Right ventricle myocardium inferior (tissue), 1 donor: ENCODE data around the gene PRKCE. TPM values are rescaled to one million over a fixed set of nuclear protein-coding genes. Genes with fewer than 3 reads are reported as not detected.

Experiments
- ATAC-seq: fragments of 200-7000 bp; cut with Tn5 transposase; one replicate; pipeline ENCODE4 v1.9.1; 2020; ENCODE audit warnings: mild to moderate bottlenecking, moderate library complexity
- DNase-seq: peaks from one replicate; pipeline ENCODE4 v3.0.0; 2021; ENCODE audit errors: missing footprints
- intact Hi-C: fragments of 100-400 bp; cut with DNase I; formaldehyde crosslinking; loops from one replicate; pipeline ENCODE4 v1.11.0; 2022
- total RNA-seq: library from RNA; stranded (reverse); fragmentation: NEBNext Ultra II Directional; extraction: Animal tissue kit (Norgen Biotek cat#: 25700); gene quantifications from one replicate; pipeline ENCODE4 v1.2.1, GENCODE V29; 2021
- donor health status: DM: no; HTN: yes; CAD: no; lungs with severe emphysema.

PRKCE gene
- total RNA-seq, 1 donor from 2014 or later, result 17.8 TPM

DNA sequence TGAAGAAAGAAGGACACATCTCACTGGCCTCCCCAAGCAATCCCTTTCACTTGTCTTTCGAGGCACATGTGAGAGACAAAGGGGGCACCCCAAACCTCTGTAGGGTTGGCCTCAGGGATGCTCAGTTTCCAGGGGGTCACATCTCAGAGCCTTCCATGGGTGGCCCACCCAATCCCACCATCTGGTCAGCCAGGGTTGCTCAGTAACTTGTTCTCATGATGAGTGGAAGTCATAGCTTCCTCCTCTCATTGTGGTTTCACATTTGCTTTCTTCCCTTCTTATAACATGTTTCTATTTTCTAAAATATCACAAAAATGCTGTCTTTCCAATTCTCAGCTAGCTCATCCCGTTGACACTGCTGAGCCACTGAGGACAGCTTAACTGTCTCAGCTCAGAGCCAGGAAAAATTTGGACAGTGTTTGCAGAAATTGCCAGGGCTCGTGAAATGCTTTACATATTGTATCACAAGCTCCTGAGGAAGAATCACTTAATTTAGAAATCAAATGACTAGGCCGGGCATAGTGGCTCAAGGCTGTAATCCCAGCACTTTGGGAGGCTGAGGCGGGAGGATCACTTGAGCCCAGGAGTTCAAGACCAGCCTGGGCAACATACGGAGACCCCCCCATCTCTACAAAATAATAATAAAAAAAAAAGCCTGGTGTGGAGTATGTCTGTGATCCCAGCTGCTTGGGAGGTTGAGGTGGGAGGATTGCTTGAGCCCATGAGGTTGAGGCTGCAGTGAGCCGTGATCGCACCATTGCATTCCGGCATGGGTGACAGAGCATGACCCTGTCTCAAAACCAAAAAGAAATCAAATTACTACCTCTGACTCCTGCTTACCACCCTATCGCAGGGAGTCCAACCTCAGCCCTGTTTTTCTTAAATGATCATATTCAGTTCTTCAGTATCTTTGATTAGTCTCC, 129.3 kb downstream of the PRKCE start:
- intact Hi-C loops, result no loop called here
- DNase-seq (no peak), ATAC-seq (no peak)

DNA sequence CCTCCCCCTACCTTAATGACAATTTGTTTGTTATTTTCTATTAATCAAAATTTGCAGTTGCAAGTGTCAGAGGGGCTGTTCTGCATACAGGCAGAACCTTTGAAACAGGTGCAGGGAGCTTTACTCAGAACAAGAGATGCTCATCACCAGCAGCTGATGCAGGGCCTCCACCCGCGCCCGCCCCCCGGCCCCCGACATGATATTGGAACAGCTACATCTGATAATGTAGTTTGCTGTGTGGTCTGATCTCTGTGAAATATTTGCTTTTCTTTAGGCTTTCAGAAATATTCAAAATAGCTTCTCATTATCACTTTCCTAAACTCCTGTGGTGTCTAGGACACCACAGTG, 130.0 kb downstream of the PRKCE start:
- no peak for ATAC-seq
- intact Hi-C loops, result no loop called here

DNA sequence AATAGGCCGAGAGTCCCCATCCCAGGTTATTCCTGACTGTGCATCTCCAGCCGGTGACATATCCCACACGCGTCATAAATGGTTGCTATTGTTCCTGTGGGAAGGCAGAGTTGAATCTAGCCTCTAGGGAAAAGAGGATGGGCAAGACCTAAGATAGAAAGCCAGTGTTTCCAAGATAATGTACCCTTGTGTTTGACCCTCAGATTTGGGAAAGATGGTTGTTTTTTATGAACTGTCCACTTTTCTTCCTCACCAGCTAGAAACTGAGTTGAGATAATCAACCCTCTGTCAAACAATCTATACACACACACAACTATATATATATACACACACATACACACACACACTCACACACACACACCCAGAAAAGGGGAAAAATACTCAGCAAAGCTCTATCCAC, 131.0 kb downstream of the PRKCE start:
- intact Hi-C loops, result no loop called here
- ATAC-seq, result no peak
- no peak for DNase-seq

More for the DNA sequence above, 130.0 kb downstream of the PRKCE start:
- no peak for DNase-seq

DNA sequence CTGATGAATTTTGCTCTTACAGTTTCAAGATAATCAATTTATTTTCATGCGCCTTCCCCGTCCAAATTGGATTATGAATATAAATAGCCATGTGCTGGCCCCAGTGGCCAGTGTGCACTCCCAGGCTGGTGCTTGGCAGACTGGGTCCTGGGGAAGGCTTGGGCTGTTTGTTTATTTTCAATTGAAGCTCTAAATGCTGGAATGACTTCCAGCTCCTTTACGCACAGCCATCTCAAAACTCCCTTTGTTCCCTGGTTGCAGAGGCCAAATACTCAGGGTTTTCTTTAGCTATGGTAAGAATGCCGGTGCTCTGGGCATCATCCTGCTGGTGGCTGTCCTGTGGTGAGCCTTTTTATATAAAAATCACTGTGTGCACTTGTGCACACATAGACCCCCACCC, 131.5 kb downstream of the PRKCE start:
- no peak for DNase-seq
- ATAC-seq, result no peak
- intact Hi-C loops, result no loop called here

DNA sequence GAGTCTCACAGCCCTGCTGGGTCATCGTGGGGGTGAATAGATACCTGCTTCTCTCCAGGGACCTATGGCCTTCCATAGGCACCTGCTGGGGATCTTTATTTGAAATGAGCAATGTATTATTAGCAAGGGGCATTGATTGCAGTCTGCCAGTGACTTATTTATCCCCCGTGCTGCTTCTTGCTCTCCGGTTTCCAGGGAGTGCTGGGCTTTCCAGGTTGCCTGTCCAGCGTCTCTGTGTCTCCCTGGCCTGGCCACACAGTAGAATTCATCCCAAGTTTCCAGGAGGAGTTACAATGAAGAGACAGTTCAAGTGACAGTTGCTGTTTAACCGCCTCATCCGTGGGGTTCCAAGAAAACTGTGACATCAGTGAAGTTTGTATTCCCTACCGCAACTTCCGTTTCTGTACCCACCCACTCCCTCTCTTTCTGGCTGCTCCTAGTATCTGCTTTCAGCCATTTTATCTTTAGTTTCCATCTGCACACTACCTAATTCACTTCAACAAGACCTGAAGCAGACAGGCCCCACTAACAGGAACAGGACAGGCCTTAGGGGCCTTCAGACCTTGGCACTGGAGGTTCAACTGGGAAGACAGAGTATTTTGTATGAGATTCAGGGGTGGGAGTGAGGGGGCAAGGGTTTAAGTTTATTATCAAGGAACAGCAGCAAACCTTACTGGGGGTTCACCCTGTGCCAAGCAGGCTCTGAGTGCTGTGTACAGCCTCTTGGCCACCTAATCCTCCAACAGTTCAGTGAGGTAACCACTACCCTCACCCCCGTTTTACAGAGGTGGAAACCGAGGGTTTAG, 134.8 kb downstream of the PRKCE start:
- intact Hi-C loops, result no loop called here
- no peak for DNase-seq
- ATAC-seq, result no peak

DNA sequence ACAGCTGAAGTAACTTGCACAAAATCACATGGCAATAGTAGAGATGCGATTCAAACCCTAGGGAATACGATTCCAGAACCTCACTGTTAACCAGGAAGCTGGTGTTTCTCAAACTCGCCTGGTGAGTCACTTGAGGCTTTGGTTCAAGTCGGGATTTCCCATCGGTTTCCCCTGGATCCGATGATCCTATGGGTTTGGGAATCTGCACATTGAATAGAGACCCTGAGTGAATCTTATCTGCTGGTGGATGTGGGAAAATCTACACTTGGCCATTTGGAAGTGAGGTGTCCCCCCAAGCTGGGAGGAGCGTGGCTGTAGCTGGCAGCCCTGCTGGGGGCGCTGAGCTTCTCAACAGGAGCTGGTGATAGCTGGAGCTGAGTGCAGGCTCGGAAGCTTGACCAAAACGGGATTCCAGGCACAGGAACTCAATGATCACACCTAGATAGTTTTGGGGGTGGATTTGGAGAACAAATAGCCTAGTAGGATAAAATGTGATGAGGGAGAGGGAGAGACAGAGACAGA, 135.4 kb downstream of the PRKCE start:
- DNase-seq (no peak), ATAC-seq (no peak)
- intact Hi-C loops, result no loop called here

DNA sequence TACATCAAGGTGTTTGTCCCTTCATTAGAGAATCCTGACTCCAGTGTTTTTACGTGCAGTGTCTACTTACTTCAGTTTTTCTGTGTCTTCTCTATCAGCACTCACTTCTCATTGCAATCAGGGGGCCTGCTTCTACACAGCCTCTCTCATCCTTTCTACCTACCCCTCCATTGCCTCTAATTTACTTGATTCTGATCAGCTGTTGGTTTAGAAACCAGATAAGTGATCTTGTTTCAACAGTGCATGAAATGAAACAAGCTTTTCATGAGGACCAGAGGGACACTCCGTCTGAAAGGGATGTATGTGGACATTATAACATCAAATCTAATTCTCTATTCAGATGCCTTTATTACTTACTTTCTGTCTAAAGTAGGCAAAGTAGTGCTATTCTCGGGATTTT, 136.9 kb downstream of the PRKCE start:
- intact Hi-C loops, result no loop called here
- no peak for DNase-seq
- ATAC-seq, result no peak

DNA sequence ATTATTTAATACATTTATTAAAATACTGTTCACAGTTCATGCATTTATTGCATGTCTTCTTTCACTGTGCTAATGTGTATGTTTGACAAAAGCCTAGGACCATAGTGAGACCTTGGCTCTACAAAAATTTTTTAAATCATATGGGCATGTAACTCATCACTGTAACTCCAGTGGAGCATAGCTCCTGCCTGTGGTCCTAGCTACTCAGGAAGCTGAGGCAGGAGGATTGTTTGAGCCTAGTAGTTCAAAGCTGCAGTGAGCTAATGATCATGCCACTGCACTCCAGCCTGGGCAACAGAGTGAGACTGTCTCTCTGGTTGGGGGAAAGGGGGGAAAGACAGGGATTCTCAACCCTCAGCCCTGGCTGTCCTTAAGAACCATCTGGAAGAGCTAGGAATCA, 137.8 kb downstream of the PRKCE start:
- no peak for ATAC-seq
- intact Hi-C loops, result no loop called here
- DNase-seq, result no peak

DNA sequence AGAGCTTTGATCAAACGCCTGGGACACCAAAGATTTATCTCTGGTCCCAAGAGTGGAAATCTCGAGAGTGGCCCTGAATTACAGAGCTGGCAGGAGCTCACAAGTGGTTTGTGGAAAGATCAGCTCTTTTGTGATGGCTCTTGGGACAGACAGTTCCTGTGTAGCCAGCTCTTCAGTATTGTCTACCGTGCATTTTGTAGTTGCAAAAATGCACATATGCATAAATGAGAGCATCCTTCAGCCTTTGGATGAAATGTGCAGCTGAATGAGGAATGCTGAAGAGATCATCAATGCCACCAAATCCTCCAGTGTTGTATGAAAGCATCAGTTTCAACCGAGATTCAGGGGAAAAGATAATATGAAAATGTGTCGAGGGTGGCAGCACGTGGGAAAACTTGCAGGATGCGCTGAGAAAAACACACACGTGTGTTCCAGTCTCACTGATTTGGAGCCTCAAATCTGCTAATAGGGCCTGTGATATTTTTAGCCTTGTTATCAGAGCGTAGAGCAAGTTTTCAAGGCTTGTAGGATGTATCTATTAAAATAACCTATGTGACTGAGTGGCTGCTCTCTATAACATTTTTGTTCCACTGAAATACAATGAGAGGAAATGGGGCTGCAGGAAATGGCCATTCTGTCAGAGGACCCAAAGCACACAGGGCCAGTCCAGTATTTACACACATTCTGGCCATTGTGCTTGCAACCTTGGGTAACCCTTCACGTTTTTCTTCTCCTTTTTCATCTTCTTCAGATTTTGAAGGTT, 138.7 kb downstream of the PRKCE start:
- intact Hi-C loops, result no loop called here
- ATAC-seq (no peak), DNase-seq (no peak)

DNA sequence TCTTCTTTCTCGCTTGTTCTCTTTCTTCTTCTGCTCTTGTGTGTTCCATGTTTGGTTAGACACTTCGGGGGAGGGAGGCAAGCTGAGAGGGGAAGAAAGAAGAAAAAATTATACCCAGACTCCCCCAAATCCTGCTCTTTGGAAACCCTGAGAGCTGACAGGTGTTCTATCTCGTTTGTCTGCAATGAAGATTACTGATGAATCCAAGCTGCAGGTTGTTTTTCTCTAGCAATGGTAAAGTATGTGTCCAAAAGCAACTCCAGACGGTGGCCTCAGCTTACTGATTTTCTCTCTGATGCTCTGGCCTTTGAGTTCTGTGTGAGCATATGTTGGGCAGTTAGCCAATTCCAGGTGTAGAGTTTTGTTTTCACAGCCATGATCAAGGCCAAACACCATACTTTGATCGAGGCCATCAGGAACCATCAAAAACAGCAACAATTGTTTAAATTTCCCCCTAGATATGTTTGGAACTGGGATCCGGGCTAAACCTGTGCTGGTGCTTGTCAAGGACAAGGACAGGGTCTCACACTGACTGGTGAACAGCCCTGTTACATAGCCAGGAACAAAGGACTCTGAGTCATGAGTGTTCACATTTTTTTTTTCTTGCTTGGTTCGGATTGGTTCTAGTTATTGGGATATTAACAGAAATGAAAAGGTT, 142.0 kb downstream of the PRKCE start:
- no peak for ATAC-seq
- intact Hi-C loops, result no loop called here

DNA sequence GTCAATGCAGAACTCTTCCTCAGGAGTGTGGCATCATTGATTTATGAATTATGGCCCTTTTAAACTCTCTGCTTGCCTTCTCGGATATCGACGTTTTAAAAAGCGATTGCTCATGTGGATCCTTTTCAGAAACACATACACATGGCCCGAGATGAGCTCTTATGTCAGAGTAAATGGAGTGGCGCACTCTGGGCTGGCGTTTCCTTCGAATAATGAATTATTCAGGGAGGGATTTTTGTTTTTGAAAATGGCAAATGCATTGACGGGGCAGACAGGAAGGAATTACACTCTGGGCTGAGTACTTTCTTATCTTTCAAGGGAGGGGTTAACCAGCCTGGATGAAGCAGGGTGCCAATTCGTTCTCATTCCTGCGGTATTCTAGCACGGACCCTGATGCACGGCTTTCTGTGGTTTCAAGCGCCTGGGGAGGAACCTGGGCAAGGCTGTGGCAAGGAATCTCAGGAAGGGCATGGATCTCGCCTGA, 142.7 kb downstream of the PRKCE start:
- intact Hi-C loops, result no loop called here
- DNase-seq (no peak), ATAC-seq (no peak)

More for the DNA sequence above, 142.0 kb downstream of the PRKCE start:
- no peak for DNase-seq

DNA sequence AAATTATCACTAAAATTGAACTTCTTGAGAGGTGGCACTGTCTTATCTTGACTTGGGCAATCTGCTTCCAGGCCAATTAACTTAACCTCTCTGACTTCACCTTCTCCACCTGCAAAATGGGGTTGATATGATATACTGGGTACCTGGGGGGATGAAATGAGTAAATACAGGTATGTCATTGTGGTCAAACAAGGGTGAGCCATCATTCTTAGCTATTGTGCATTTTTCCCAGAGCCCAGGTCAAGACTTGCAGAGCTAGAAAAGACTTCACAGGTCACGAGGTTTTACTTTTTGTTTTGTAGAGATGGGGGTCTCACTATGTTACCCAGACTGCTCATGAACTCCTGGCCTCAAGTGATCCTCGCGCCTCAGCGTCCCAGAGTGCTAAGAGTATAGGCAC, 145.0 kb downstream of the PRKCE start:
- no peak for DNase-seq
- ATAC-seq, result no peak

DNA sequence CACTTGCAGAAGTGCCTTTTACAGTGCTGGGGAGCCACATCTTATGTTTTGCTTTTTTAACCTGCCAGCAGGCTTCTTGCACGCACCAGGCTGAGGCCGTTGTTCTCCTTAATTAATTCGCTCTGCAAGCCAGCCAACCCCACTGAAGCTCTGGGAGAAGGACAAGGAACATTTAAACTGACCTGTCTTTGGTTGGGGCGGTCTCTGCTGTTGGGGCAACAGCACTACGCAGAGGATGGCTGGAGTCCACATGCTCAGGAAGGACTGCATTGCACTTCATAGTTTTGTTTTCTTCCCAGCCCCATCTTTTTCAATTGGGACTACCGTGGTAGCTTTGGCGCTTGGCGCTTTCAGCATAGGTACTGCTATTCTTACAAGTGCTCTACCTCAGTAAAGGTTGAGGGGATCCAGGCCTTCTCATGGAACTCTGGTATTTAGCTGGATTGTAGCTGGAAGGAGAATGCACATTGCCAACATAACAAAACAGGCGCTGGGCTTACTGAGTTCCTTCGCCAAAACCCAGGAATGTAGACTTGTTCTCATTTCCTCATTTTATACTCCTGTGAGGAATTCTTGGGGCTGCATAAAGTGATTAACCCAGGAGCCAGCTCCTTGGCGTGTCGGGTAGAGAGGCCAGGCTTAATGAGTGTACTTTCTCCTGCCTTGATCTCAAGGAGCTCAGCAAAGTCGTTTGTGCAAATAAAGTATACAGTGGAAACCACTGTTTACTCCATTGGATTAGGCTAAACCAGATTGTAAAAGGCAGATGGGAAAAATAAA, 146.2 kb downstream of the PRKCE start:
- ATAC-seq, result no peak
- intact Hi-C loops, result no loop called here

More for the DNA sequence above, 145.0 kb downstream of the PRKCE start:
- intact Hi-C loops, result no loop called here

DNA sequence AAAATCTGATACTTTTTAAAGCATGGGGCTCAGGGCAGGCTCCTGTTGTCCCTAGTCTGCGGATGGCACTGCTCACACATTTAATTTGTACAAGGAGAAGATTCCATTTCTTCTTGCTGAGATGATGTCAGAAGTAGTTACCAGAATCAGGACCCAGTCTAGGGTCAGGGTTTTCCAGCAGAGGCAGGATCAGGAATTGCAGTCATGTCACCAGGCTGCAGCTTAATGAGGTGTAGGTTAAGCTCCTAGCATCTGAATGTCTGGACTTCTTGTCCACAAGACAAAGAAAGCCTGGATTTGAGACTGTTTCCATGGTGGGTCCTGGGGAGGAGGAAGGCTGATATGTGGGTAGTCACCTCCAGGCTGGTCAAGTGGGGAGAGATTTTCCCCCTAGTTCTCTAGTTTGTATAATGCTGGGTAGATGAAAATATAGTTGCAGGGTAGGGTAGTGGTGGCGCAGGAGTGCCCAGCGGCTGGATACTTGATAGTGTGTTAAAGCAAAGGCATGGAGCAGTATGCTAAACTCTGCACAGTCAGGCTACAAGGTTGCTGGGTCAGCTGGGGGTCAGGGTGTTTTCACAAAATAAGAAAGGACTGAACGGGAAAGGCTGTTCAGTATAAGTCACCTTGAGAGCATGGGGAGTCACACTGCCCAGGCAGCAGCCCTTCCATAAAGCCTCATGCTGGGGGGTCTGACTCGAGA, 148.4 kb downstream of the PRKCE start:
- intact Hi-C loops, result no loop called here
- DNase-seq (no peak), ATAC-seq (no peak)

More for the DNA sequence above, 146.2 kb downstream of the PRKCE start:
- DNase-seq, result no peak

DNA sequence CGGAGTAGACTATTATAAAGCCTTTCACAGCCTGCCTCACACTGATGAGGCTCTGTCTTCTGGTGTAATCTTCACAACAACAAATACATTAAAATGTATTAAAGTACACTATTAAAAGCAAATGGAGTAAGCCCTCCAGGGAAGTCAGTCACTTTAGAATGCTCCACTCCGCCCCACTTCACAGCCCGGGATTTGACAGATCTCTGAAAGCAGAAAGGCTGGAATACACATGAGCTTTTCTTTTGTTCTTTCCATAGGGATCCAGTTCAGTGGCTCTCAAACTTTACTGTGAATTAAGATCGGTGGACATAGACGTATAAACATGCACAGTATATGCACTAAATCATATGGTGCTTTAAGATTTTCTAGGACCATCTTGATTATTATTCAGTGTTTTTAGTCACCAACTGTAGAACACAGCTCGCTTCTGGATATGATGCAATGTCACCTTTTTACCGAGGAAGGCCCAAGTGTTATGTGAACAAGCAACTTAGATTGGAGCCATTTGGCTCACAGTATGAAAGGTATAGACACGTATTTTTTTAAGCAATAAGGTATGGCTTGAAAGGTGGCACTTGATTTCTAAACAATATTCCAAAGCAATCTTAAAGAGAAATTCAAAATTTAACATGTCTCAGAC, 151.1 kb downstream of the PRKCE start:
- ATAC-seq (no peak), DNase-seq (no peak)
- intact Hi-C loops, result no loop called here

DNA sequence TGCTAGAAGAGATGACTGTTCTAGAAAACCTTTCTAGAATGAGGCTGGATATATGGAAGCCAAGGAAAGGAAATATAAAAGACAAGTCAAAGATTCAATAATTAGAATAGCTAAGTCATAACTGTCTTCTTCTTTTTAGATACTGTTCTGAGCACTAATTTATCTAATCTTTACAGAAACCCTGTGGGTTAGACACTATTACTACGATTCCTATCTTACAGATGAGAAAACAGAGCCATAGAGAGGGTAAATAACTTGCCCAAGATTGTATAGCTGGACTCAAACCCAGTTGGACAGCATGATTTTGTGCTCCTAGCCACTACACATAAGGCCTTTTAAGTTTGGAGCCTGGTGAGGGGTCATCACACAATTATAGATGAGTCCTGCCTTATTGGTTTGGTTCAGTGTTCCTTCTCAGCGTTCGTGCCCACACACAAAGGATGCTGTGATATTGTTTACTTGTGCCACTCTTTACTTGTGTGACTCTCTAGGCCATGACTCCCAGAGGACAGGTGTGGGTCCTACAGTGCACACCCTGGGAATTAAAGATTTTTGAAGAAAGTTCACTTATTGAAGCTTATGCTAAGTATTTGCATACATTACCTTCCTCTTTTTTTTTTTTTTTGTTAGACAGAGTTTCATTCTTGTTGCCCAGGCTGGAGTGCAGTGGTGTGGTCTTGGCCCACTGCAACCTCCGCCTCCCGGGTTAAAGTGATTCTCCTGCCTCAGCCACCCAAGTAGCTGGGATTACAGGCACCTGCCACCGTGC, 153.7 kb downstream of the PRKCE start:
- intact Hi-C loops, result no loop called here
- DNase-seq, result no peak
- no peak for ATAC-seq
